DLD1 (cell line): ENCODE measurements around the gene EIF4ENIF1.
"Not testable (repeated sequence)": the region's sequence is repeated elsewhere in the genome, so short reads cannot be mapped to it uniquely, and the experiment has no call there.

Experiments used
- in situ Hi-C: cut with HindIII; loops from 2 replicates; pipeline ENCODE4 v1.10.0; 2017; ENCODE audit warnings: low sequenced_read_pairs

The EIF4ENIF1 gene

GRCh38 chr22:31489632-31490495 lies at the start of gene EIF4ENIF1:
Gene EIF4ENIF1, minus strand, starts transcription at chr22:31489842. Its CDS starts 1,124 bp downstream, at chr22:31488718.
- in situ Hi-C loops, result no loop called here

DNA sequence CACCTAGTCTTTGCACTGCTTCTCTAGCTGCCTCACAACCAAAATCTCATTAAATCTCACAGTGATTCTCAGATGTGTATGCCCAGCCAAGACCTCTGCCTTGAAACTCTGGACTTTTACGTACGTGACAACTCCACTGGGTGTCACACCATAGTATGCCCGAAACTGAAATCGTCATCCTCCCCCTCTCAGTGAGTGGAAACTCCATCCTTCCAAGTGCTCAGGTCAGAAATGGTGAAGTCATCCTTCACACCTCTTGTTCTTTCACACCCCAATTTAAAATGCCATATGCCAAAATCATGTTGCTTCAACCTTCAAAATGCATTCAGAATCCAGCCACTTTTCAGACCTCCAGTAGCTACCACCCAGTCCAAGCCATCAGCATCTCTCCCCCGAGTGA lies 49.2 kb upstream of the EIF4ENIF1 start:
- in situ Hi-C loops, result no loop called here

- in situ Hi-C loops, result no loop called here
These were observed 47.4 kb upstream of the EIF4ENIF1 start for GRCh38 chr22:31537019-31537535.

DNA sequence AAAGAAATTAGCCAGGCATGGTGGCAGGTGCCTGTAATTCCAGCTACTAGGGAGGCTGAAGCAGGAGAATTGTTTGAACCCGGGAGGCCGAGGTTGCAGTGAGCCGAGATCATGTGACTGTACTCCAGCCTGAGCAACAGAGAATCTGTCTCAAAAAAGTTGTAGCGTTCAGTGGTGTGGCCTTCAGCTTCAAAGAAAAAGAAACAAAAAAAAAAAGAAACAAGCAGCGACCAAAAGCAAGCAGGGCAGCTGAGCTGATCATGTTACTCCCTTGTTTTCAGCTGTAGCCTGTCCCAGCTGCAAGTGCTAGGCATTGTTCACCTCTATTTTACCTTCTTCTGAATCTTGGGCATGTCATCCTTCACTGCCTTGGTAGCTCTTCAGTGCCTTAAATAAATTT lies 43.7 kb upstream of the EIF4ENIF1 start:
- in situ Hi-C loops, result no loop called here

GRCh38 chr22:31532060-31532459 lies 42.4 kb upstream of the EIF4ENIF1 start:
- in situ Hi-C loops, result no loop called here

DNA sequence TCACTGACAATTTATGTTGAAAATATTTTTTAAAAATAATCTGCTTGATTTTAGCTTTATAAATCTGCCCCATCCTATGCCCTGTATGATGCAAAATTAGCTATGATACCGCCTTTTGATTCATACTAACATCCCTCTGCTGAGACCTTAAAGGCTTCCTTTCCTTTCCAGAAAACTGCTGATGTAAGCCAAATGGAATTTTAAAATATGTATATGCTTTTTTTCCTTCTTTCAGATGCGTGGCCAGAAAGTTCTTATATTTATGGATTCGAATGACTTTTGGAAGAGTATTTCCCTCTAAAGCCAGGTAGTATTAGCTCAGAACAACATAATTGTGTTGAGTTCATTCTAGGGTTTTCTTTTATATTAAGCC lies 41.2 kb upstream of the EIF4ENIF1 start:
- in situ Hi-C loops, result no loop called here

- in situ Hi-C loops, result no loop called here
These were observed 36.6 kb upstream of the EIF4ENIF1 start for GRCh38 chr22:31526270-31526669.

- in situ Hi-C loops, result not testable (repeated sequence)
These were observed 34.5 kb upstream of the EIF4ENIF1 start for GRCh38 chr22:31524132-31524531.

DNA sequence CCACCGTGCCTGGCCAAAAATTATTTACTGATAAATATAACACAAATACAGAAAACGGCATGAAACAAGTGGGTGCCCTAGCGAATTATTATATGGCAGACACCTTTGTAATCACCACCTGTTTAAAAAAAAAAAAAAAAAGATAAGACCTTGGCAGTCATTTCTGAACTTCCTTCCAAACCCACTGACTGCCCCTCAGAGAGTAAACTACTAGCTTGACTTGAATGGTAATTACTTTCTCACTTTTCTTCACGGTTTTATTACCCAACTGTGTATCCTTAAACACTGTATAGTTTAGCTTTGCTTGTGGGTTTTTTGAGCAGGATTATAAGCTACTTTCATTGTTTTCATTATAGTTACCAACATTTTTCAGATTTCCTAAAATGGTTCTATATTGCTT lies 30.4 kb upstream of the EIF4ENIF1 start:
- in situ Hi-C loops, result no loop called here

- in situ Hi-C loops, result no loop called here
These were observed 19.6 kb upstream of the EIF4ENIF1 start for GRCh38 chr22:31509061-31509762.

- in situ Hi-C loops, result no loop called here
These were observed 18.9 kb upstream of the EIF4ENIF1 start for GRCh38 chr22:31508536-31508935.

GRCh38 chr22:31507517-31507916 lies 17.9 kb upstream of the EIF4ENIF1 start:
- in situ Hi-C loops, result not testable (repeated sequence)

DNA sequence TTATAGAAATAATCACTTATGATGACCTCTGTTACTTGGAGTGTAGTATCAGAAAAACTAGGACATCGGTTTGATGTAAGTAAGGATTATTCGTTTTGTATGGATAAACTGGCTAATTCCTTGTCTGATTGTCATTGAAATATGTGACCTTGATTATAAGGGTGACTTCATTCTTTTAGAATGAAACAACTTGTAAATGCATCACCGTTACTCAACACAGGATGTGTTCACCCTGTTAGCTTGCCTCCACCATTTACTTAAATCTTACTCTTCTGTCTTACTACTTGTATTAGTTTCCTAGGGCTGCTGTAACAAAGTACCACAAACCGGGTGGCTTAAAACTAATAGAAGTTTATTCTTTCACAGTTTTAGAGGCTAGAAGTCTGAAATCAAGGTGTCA lies 14.6 kb upstream of the EIF4ENIF1 start:
- in situ Hi-C loops, result no loop called here

DNA sequence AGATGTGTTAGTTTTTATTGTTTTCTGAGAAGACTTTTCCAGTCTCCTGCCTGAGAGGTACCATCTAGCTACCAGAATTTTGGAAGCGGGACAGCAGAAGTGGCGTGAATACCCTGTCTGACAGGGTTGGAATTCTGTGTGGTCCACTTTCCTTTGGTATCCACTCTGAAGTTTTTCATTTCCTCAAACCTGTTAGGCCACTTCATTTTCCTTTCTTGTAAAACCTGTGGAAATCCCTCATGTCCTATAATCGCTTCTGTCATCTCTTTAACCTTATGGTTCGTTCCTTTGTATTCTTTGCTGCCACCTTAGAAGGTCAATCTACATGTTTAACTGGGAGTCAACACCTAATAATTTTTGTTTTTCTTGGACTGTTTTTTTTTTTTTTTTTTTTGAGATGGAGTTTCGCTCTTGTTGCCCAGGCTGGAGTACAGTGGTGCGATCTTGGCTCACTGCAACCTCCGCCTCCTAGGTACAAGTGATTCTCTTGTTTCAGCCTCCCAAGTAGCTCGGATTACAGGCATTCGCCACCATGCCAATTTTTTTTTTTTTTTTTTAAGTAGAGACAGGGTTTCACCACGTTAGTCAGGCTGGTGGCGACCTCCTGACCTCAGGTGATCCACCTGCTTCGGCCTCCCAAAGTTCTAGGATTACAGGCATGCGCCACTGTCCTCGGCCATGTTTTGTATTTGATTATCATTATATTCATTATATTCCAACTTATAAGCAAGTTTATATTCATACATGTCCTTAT lies 13.7 kb upstream of the EIF4ENIF1 start:
- in situ Hi-C loops, result no loop called here

DNA sequence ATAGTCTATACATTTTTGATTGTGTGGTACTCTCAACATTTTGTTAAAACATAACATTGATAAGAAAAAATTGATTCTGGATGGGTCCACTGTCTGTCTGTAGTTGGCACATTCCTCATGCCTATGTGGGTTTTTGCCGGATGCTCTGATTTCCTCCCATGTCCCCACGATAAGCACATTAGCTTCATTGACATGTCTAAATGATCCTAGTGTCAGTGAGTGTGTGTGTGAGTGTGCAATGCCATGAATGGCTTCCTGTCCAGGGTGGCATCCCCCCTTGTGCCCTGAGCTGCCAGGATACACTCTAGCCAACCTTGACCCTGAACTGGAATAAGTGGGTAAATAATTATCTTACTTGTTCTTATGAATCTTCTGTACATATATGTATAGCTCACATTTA lies 12.1 kb upstream of the EIF4ENIF1 start:
- in situ Hi-C loops, result no loop called here

DNA sequence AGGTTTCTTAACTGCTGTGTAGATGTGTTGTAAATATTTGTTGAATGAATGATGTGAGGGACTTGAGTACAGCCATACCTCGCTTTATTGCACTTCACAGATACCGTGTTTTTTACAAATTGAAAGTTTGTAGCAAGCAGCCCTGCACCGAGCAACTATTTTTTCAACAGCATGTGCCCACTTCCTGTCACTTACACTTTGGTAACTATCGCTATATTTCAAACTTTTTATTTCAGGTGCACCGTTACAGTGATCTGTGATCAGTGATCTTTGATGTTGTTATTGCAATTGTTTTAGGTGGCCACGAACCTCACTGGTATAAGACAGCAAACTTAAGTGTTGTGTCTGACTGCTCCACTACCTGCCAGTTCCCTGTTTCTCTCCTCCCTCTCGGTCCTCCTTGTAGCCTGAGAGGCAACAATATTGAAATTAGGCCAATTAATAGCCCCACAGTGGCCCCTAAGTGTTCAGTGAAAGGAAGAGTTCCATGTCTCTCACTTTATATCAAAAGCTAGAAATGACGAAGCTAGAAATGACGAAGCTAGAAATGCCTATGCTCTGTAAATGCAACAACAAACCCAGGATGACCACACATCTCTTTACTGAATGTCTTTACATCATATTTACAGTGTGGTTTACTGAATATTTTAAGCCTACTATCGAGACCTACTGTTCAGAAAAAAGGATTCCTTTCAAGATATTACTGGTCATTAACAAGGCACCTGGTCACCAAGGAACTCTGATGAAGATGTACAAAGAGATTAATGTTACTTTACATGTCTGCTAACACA lies 7.7 kb upstream of the EIF4ENIF1 start:
- in situ Hi-C loops, result no loop called here

DNA sequence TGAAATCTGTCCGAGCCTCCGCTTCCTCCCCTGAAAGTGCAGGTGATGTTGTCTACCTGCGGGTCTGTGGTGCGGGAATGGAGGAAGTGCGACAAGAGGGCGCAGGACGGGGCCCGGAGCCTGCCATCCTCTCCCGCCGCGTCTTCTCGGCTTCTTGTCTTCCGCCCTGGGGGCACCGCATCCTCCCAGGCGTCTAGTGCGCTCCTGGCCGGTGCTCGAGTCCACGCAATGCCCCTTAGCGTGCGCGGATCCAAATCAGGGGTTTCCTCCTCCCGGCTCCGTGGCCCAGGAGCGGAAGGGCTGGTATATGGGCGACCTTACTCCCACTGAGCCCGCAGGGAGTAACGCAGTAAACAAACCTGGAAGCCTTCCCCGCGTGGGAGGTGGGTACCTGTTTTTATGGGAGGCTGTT lies 7.1 kb upstream of the EIF4ENIF1 start:
- in situ Hi-C loops, result no loop called here

DNA sequence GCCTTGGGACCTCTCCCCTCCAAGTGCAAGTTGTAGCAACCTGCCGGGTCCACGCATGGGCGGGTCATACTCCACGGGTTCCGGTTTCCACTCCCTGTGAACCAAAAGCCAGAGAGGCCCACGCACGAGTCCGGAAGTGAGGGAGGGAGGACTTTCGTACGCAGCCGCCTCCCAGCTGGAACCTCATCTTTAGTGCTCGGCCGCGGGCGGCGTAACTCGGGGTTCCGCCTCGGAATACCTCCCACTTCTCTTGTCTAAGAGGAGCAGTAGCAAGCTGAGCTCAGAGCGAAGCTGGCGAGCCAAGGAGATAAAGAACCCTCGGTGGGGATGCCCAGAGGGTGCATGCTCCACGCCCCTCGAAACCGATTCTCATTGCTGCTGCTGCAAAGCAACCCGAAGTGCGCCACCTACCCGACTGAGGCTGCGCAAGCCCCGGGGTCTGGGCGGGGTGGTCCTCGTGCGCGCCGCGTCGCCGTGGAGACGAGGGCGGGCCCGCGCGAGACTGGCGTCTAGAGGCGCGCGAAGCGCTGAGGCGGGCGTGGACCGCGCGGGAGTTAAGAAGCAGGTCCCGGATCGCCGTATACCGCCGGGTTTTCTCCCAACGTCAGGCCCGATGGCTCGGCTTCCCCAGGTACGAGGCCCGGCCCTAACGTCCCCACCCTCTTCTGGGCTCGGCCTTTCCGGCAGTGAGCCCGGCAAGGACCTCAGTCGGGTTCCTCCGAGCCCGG lies 6.5 kb upstream of the EIF4ENIF1 start, which contains the start of gene SFI1:
SFI1 (plus strand) TSS at position 530 of the 728 bp plus-strand sequence. CDS start 11,749 bp downstream, outside the sequence.
- in situ Hi-C loops, result no loop called here

GRCh38 chr22:31495343-31495742 lies 5.7 kb upstream of the EIF4ENIF1 start:
- in situ Hi-C loops, result no loop called here

DNA sequence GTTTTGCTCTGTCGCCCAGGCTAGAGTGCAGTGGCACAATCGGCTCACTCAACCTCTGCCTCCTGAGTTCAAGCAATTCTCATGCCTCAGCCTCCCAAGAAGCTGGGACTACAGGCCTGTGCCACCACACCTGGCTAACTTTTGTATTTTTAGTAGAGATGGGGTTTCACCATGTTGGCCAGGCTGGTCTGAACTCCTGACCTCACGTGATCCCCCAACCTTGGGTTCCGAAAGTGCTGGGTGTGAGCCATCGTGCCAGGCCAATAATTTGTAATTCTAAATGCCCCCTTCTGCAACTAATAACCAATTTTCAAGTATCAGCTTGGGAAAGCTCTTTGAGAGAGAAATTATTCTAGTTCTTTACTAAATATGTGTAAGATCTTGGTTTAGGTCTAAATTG lies 3.7 kb upstream of the EIF4ENIF1 start:
- in situ Hi-C loops, result not testable (repeated sequence)
